GDM1 (cell line): ENCODE data around the gene C11orf91.
"Not testable (repeated sequence)": the region's sequence is repeated elsewhere in the genome, so short reads cannot be mapped to it uniquely, and the experiment has no call there.

Experiments
- DNase-seq: peaks from one replicate; lab custom pipeline; 2025; lab: John Stamatoyannopoulos, UW

Gene C11orf91

DNA sequence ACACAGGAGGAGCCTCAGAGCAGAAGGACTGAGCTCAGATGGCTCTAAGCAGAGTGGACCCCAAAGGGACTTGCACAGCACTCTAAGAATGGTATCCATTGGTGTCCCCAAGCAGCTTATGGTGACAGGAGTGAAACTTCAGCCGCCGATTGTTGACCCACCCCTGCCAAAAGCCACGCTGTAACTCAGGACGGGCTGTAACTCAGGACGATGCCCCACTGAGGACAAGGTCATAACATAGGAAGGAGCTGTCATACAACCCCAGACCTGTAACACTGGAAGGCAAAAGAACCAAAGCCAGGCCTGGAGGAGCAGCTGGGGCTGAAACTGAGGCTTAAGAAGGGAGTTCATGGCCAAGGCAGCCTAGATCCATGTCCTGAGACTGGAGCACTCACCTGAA, 21.4 kb upstream of the C11orf91 start:
- no peak for DNase-seq

DNA sequence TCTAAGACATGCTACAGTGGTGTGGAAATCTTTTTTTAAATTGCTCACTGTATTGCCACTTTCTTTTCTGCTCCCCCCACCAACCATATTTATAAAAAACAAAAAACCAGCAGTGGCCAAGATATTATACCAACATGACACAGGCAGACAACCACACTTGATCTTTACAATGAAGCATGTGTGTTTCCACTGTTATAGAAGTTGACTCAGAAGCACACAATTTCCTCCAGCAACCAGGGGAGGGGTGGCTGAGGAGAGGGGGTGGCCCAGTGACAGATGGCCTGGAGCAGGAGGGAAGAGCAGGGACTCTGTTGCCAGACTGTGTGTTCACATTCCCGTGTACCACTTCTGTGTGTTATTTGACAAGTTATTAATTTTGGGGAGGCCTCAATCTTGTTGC, 20.8 kb upstream of the C11orf91 start:
- no peak for DNase-seq

DNA sequence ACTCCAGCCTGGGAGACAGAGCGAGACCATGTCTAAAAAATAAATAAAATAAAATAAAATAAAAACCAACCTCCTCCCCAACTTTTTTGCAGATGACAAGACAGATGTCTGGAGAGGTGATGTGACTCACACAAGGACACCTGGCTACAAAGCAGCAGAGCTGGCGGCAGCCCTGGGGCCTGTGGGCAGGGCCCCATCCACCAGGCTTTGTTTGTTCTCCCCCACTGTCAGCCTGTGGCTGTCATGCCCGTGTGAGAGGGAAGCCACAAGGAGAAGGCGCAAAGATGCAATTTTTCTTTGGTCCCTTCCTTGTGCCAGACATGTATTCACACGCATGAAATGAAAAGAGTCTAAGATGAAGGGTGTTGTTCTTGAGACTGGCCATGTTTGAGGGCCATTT, 19.0 kb upstream of the C11orf91 start:
- no peak for DNase-seq

DNA sequence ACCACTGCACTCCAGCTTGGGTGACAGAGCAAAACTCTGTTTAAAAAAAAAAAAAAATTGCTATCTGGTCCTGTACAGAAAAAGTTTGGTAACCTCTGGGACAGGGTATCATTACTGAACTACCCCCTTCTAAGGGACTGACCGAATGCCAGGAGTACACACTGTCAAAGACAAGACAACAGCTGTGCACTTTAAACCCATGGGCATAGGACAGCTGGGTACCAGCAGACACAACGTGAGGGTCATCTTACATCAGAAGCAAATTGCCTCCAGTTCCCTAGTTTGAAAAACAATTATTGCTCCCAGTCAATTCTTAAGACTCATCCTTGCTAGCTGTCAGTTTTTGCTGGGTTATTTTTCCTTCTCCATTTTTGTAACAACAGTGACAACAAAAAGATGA, 17.8 kb upstream of the C11orf91 start:
- no peak for DNase-seq

DNA sequence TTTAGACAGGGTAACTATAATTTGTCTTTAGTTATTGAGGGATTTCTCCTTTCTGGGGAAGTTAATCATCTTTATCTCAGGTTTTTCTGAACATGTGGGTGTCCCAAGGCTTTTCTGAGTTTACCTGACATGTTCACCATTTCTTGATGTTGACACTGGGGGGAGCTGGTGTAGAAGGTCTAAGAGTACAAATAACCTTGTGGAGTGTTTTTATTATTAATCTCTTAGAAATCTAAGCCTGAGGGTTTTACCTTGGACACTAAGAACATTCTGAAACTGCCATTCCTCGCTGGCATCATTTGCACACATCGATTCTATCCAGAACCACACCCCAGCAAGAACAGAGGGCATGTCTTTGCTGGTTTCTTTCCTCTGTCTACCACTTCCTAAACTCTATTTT, 15.6 kb upstream of the C11orf91 start:
- DNase-seq, result no peak

DNA sequence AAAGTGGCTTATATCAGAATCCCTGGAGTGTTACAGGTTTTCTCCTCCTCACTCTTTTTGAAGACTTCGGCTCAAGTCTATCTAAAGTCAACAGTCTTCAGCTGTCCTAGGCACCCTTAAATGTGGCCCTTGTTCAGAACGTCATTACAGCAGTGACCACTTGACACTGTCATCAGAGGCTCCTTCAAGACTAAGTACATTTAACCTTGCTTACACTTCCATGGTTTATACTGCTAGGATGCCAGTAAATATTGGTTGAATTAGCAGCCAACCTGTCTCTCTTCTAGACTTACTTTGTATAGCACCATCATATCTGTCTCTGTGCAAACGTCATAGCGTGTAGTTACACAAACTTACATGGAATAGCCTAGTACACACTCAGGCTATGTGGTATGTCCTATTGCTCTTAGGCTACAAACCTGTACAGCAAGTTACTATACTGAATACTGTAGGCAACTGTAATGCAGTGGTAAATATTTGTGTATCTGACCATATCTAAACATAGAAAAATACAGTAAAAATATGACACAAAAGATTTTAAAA, 13.3 kb upstream of the C11orf91 start:
- DNase-seq, result no peak

DNA sequence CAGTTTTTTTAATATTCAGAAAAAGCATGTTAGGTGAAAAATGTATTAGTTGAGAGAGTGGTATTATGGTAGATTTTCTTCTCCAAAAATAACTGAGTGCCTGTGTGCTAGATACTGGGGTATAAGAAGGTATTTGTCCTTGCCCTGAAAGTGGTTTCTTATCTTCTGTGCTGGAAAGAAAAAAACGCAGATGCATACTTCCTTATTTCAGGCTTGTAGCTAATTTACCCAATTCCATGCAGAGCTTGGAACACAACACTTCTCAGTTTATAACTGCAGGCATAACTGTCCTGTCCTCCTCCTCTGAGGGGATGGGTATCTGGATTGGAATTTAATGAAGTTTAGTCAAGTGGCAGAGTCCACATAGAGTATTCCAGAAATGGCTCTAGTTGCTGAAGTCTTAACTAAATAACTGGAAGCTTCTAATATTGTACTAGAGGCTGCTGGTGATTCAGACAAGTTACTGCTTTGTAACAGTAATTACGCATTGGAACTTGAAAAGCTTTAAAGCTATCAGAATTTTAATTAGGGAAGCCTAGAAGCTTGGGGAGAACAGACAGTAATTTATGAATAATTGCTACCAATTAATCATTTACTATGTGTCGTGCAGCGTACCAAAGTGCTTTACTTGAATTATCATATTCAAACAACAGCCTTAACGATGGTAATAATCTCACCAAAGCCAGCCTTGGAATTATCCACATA, 12.7 kb upstream of the C11orf91 start:
- no peak for DNase-seq

DNA sequence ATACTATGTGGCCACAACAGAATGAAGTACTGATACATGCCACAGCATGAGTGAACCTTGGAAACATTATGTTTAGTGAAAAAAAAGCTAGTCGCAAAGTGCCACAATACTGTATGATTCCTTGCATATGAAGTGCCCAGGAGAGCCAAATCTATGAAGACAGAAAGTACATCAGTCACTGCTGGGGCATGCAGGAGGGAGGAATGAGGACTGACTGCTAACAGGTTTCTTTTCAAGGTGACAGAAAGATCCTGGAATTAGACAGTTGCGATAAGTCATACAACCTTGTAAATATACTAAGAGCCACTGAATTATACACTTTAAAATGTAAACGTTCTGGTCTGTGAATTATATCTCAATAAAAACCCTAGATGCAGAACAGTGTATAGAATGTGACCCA, 11.8 kb upstream of the C11orf91 start:
- DNase-seq, result no peak

DNA sequence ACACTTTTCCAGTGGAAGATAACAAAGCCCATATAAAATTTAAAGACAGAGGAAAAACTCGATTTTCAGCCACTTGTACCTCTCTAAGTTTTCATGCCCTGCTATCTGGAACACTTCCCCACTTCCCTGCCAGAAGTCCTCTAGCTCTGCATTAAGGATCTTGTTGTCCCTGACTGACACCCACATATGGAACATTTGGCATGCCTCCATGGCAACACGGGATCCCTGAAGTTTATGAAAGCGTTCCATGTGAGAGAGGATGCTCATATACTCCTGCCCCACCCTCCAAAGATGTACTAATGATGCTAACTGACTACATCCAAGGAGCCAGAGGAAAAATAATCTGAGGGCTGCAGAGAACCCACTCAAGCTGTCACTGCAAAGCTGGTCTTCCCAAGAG, 8.8 kb upstream of the C11orf91 start:
- no peak for DNase-seq

DNA sequence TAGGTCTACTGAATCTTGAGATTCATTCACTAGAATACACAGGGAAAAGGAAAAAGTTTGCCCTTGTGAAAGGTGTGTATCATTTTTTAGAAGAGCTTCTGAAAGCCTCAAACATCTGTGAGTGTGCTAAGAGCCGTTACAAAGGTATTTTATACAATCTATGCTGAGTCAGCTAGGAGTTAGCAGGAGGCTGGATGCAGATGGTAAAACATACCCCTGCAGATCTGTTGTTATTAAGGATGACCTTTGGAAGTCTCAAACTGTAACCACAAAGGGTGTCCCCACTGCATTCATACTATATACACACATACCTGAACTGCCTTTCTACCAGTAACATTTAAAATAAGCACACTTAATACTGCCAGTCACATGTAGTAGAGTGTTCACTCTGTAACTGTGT, 8.4 kb upstream of the C11orf91 start:
- DNase-seq, result no peak

DNA sequence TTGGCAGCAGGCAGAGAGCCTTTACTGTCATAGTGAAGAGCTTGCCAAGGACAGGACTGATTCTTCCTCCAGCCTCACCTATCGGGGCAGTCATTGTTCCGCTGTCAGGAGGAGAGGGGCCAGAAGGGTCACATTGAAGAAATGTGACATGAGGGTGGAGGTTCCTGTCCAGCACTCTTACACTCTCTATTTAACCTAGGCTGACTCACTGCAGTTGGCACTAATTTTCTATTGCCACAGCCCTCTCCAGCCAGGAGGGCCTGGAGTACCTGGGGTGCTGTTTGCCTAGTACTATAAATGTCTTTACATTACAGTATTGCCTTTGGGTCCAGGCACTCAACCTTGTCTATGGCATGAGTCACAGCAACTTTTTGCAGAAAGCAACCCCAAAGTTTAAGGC, 7.2 kb upstream of the C11orf91 start:
- not testable (repeated sequence) for DNase-seq

DNA sequence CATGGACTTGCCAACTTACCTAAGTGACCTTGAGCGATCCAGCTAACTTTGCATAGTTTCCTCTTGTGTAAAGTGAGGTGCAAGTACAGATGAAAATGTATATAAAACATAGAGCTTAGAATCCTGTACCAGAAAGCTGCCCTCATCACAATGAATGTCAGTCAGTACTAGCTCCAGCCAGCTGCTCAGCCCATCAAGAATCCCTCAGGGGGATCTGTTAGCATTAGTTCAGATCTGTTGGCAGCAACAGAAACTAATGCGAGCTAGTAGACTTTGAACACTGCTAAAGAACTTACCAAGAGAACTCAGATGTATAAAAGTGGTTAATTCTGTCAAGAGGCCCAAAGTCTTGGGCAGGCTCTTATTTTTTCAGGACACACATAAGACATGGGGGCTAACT, 6.3 kb upstream of the C11orf91 start:
- DNase-seq, result no peak

DNA sequence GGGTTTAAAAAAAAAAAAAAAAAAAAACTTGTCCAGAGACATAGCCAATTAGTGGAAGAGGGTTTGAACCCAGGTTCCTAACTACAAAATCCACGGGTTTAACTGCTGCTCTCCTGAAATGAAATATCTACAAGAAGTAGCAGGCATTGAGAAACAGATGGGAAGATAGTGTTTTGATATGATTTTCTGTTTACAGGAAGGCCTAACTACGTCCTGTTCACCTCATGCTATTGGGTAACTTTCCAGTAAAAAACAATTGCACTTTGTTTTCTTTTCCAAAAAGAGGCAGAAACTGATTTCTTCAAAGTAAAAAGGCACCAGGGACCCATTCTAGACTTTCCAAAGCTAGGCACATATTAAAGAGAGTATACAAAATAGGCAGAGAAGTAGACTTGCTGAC, 5.9 kb upstream of the C11orf91 start:
- DNase-seq, result no peak

DNA sequence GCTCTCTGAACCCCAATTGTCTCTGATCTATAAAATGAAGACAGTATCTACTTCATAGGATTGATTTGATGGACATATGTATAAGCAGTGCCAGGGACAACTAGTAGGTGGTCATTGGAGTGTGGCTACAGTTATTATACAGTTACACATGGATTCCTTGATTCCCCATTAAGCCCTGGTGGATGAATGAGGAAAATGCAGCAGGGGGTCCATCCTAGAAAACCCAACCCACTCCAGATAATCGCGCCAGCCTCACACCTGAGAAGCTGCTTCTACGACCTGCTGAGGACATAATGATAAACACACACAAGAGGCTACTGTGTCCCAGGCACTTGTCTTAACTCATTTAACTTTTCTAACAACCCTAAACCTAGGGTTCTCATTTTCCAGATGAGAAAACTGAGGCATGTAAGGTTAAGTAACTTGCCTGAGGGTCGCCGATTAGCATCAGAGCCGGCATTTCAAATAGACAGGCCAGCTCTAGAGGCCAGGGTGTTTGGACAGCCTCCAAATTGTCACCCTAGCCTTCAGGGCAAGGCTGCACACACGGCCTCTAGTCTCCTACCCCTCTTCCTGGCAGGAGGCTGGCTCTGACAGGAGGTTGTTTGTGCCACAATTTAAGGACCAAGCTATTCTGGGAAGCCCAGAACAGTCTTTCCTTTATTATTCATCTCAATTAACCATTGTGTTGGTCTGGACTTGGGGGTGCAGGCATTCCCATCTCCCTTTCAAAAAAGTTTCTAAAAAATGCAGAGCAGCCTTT, 3.8 kb upstream of the C11orf91 start:
- DNase-seq, result no peak

DNA sequence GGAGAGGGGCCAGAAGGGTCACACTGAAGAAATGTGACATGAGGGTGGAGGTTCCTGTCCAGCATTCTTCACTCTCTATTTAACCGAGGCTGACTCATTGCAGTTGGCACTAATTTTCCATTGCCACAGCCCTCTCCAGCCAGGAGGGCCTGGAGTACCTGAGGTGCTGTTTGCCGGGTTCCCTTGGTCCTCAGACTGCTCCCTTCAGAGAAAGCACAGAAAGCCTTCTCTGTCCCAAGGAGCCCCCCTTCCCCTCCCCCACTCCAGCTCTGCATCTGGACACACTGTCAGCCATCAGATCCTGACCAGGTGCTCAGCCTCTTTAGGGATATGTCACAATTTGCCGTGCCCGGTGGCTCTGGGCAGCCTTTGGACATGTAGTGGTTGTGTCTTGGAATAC, 3.2 kb upstream of the C11orf91 start:
- DNase-seq, result no peak

DNA sequence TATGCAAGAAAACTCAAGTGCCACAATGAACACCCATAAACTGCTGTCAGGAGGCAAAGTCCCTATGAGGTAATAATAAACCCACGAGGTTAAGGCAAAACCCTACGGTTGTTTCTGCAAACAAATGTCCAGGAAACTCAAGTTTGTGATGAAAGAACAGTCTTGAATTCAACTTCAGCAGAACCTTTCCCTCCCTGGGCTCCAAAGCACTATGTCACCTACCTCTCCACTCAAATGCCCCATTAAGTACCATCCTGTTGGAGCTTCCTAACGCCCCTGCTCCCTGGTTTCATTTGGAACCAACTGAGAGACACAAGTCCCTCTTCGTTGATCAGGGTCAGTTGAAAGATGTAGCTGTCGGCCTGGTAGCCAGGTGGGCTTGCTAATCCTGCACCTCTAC, 2.6 kb upstream of the C11orf91 start:
- no peak for DNase-seq

DNA sequence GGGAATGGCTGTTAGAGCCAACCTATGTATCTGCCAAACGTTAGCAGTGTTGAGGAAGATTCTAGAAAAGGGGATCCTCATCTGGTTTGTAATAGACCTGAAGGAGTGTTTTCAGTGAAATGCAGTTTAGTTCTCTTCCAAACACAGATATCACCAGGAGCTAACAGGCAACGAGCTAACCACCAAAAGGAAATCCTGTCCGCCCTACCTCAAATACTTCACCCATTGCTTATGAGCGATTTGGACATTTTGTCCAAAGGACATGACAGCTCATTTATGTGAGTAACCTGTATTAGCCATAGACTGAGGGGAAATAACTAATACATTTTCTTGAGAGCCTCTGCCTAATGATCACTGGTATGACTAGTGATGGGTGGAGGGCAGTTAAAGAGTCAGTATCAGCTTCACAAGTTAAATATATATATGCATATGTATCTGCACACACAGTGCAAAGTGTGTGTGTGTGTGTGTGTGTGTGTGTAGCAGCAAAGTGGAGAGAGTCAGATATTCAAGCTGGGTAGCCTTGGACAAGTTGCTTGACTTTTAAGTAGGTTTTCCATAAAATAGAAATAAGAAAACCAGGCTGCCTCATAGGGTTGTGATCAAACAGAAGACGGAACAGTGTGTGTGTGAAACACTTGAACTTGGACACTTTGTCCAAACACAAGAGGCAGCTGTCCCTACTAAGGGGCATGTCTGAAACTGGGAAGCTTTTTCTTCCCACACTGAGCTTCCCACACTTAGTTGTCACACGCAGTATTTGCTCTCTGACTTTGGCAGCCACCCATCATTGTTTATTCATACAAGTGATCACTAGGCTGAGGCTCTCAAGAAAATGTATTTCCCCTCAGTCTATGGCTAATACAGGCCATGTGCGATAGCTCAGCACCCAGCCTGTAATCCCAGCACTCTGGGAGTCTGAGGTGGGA, 940 bp upstream of the C11orf91 start:
- no peak for DNase-seq

DNA sequence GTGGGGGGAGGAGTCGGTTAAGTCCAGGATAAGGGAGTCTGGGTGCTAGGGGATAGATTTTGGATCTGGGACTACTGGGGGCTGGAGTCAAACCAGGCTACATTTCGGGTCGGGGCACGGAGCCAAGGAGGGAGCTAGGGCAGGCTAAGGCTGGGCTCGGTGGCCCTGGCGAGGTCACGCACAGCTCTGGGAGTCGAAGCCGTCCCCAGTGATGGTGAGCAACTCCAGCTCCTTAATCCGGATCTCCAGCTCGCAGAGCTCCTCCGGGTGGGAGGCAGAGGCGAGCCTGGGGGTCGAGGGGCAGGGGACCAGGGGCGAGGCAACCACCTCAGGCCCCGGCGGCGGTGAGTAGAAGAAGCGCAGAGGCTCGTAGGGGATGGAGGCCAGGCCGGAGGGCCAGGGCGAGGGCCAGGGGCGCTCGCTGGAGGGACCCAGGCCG, 544 bp downstream of the C11orf91 start:
- no peak for DNase-seq

DNA sequence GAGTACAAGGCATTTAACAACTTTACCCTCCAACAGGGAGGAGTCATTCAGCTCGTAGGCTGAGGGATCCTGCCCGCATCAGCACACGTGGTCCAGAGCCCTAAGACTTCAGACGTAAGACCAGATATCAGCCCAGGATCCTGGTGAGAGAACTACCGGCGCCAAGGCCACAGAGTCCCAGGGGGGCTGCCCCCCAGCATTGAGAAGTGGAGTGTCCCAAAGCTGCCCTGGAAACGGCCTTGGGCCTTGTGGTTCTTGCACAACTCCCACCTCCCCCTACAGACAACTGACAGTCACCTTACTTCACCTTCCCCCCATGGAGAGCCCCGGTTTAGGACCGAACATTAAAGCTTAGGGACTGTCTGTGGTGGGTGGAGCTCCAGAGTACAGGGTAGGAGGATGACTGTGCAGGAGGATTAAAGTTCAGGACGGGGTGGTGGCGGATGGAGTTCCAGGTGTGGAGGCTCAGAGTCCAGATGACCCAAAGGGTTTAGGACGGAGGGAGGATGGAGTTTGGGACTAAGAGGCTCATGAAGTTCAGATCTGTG, 1.0 kb downstream of the C11orf91 start:
- no peak for DNase-seq

DNA sequence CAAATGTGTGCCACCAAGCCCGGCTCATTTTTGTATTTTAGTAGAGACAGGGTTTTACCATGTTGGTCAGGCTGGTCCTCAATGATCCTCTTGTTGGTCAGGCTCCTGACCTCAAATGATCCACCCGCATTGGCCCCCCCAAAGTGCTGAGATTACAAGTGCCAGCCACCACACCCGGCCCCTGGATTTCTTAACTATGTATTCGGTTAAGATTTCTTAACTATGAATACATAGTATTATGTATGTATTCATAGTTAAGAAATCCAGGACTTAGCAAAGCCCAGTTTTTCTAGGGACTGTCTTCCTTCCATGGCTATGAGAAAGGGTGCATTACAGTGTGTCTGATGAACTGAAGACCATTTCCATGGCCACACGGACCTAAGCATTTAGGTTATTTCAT, 1.7 kb downstream of the C11orf91 start:
- no peak for DNase-seq

DNA sequence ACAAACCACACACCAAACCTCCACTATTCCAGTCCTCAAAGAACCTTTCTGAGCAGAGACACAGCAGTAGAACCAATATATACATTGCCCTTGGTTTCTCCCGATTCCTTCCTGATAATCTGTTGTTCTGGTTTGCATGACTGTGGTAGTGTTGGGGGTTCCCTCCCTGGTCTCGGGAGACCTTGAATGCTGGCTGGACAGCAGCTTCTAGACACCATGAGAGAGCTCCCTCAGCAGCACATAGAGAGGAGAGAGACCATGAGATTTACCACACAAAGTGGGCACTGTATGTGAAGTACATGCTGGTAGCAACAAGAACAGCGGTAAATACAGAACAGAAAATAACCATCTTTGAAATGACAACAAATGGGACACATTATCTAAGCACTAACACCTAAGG, 2.6 kb downstream of the C11orf91 start:
- no peak for DNase-seq
